SK-N-SH (cell line): Measurements from ENCODE around the gene CEP41.

Experiments used
- RXRA ChIP-seq: IDR thresholded peaks from 2 replicates; pipeline ENCODE4 v1.4.0; 2012; ENCODE audit warnings: low read depth, mild to moderate bottlenecking, borderline replicate concordance
- YY1 ChIP-seq: IDR thresholded peaks from 2 replicates; pipeline ENCODE4 v1.4.0; 2012; ENCODE audit warnings: low read depth, mild to moderate bottlenecking
- TF ChIP-seq, protein P1 (sequence below): fragments of 200-600 bp; sonication (generic); IDR thresholded peaks from 2 replicates; pipeline ENCODE4 v1.6.1; 2017; ENCODE audit warnings: antibody characterized with exemption, mild to moderate bottlenecking, moderate library complexity

DNA sequence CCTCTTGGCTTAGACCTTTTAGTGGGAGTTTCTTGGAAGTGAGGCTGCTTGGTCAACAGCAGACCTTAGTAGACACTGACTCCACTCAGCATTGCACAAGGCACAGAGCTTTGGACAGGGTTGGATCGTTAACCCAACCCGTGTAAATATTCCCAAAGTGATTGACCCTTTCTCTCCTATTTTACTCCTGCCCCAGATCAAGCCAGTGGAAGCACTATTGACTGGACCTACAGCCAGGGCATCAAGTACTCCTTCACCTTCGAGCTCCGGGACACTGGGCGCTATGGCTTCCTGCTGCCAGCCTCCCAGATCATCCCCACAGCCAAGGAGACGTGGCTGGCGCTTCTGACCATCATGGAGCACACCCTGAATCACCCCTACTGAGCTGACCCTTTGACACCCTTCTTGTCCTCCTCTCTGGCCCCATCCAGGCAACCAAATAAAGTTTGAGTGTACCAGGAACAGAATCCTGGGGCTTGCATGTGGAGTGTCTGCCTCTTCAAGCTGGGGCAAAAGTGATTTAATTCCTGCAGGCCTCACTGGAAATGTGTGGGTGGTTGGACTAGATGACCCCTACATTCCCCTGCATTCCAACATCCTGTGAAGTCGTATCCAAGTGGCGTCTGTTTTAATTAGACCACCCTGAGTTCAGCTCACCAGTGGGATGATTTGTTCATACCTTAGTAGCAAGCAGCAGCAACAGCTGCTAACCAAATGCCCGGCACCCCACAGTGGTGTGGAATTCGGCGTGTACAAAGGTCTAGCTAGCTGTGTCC, 53.0 kb downstream of the CEP41 start:
- TF ChIP-seq, protein P1, sequence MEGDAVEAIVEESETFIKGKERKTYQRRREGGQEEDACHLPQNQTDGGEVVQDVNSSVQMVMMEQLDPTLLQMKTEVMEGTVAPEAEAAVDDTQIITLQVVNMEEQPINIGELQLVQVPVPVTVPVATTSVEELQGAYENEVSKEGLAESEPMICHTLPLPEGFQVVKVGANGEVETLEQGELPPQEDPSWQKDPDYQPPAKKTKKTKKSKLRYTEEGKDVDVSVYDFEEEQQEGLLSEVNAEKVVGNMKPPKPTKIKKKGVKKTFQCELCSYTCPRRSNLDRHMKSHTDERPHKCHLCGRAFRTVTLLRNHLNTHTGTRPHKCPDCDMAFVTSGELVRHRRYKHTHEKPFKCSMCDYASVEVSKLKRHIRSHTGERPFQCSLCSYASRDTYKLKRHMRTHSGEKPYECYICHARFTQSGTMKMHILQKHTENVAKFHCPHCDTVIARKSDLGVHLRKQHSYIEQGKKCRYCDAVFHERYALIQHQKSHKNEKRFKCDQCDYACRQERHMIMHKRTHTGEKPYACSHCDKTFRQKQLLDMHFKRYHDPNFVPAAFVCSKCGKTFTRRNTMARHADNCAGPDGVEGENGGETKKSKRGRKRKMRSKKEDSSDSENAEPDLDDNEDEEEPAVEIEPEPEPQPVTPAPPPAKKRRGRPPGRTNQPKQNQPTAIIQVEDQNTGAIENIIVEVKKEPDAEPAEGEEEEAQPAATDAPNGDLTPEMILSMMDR: no peak
- TF ChIP-seq RXRA: no peak
- no peak for TF ChIP-seq YY1
